Tibial nerve (tissue), 4 donors: ENCODE data around the gene PHACTR1. TPM values are rescaled to one million over a fixed set of nuclear protein-coding genes. Genes with fewer than 3 reads are reported as not detected.

Experiments
- DNase-seq, 2 donors: peaks; one replicate each; pipeline ENCODE4 v3.0.0-alpha.2; 2019; ENCODE audit warnings: low spot score in 2 of 2
- H3K27ac ChIP-seq, 4 donors: fragments of 200-600 bp; sonication (generic) in 3 of 4; one replicate each; pipeline ENCODE4 v1.5.1; 2017 to 2019; ENCODE audit warnings: mild to moderate bottlenecking in 1 of 4
- H3K27me3 ChIP-seq, 2 donors: fragments of 200-600 bp; sonication (generic) in 1 of 2; one replicate each; pipeline versions ENCODE4 v1.5.1 to v1.6.0; 2017 to 2019
- H3K36me3 ChIP-seq, 3 donors: fragments of 200-600 bp; sonication (generic); one replicate each; pipeline ENCODE4 v1.5.1; 2018 to 2019
- H3K4me1 ChIP-seq, 4 donors: fragments of 200-600 bp; sonication (generic) in 3 of 4; one replicate each; pipeline ENCODE4 v1.5.1; 2017 to 2019
- H3K4me3 ChIP-seq, 4 donors: fragments of 200-600 bp; sonication (generic) in 3 of 4; one replicate each; pipeline ENCODE4 v1.5.1; 2017 to 2019; ENCODE audit warnings: mild to moderate bottlenecking in 1 of 4, moderate library complexity in 1 of 4
- H3K9me3 ChIP-seq, 4 donors: fragments of 200-600 bp; sonication (generic) in 3 of 4; one replicate each; pipeline ENCODE4 v1.5.1; 2017 to 2019
- EP300 ChIP-seq, 2 donors: sonication (generic); formaldehyde crosslinking; IDR thresholded peaks; one replicate each; pipeline ENCODE4 v1.6.1; 2017; ENCODE audit warnings: antibody characterized with exemption in 2 of 2, mild to moderate bottlenecking in 1 of 2
- POLR2A ChIP-seq, 2 donors: fragments of 450-650 bp; IDR thresholded peaks; one replicate each; pipeline ENCODE4 v1.6.1; 2017; ENCODE audit warnings: antibody characterized with exemption in 2 of 2, mild to moderate bottlenecking in 2 of 2, moderate library complexity in 2 of 2
- WGBS, 2 donors: methylation state at CpG; one replicate each; pipeline ENCODE4 v1.1.5; 2018; 5-methylcytosine and 5-hydroxymethylcytosine counted together
- total RNA-seq, 4 donors: library from RNA; depleted of rRNA; stranded (reverse); fragments of >200 nt; gene quantifications; one replicate each; pipeline ENCODE4 v1.1.0, GENCODE V29; 2016
- TF ChIP-seq, protein P1 (sequence below), 5 experiments: fragments of 200-600 bp in 3 of 5; fragments of 450-650 bp in 2 of 5; sonication (generic) in 3 of 5; IDR thresholded peaks; one replicate each; pipeline ENCODE4 v1.5.1; 2016 to 2019; ENCODE audit warnings: antibody characterized with exemption in 5 of 5, mild to moderate bottlenecking in 3 of 5, moderate library complexity in 2 of 5

The PHACTR1 gene
- total RNA-seq, 4 donors from 2014 or later = 1.5 to 2.7 (median 1.6) TPM

DNA sequence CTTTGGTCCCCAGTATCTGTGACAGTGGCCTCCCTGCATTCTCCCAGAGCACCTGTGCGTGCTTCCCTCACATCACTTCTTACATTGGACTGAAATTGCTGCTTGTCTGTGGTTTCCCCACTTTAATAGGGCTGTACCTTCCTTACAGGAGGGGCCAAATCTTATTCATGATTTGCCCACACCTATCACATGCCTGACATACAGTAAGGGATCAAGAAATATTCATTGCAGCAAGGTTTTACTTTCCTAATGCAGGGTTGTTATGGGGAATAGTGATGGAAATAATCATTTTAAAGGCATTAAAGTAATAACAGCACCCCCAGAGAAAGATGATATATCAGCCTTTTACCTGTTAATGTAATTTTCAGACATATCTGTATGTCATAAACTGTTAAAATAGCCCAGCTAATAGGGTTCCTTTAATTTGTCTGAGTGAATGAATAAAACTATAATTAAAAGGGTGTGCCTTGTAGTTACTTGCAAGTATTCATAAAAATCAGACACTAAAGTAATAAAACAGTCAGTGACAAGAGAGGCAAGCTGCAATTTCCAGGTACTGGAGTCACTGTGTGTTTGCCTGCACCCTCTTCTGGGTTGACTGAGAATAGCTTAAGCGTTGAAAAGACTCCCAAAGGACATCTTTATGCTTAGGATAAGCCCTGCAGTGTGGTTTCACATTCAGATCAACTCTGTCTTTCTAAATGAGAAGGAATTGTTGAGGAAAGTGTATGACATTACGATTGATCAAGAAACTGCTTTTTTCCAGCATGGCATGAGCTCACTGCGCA, 182.7 kb downstream of the PHACTR1 start:
- WGBS, 2 donors = 75 to 79% methylated on average over 4 of the region's 4 CpGs
- Histone ChIP-seq H3K4me1 (no peaks in the 10 kb centered on the region), H3K9me3 (no peaks in the 10 kb centered on the region)

DNA sequence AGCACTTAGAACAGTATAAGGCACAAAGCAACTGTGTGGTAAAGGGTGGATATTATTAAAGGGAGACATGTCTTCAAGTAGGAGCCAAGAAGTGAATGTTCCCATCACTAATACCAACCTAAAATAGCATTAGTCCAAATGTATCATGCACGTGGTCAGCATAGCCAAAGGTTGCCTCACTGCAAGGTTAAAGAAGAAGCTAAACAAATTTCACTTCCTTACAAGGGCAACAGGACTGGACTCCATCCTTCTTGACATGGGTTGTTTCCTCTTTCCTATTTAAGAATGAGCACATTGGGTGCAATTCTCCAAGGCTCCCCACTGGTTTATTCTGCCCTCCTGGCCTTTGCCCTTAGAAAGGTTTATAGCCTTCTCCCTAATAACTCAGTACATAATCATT, 186.7 kb downstream of the PHACTR1 start:
- H3K27ac ChIP-seq = peak overlapping the region in 1 of 4 donors; percentile 11
- no peaks in the 10 kb centered on the region for H3K9me3 ChIP-seq
- peaks cover 0 to 1% of the 10 kb centered on the region in 2 donors for H3K27me3 ChIP-seq
- no peak overlapping the region for H3K4me3 ChIP-seq
- WGBS, 2 donors = 4 to 9% methylated on average over 1 of the region's 1 CpG
- H3K36me3 ChIP-seq = no peaks in the 10 kb centered on the region
- no peak for TF ChIP-seq POLR2A (IDR thresholded peaks at IDR 0.05)
- TF ChIP-seq, protein P1, sequence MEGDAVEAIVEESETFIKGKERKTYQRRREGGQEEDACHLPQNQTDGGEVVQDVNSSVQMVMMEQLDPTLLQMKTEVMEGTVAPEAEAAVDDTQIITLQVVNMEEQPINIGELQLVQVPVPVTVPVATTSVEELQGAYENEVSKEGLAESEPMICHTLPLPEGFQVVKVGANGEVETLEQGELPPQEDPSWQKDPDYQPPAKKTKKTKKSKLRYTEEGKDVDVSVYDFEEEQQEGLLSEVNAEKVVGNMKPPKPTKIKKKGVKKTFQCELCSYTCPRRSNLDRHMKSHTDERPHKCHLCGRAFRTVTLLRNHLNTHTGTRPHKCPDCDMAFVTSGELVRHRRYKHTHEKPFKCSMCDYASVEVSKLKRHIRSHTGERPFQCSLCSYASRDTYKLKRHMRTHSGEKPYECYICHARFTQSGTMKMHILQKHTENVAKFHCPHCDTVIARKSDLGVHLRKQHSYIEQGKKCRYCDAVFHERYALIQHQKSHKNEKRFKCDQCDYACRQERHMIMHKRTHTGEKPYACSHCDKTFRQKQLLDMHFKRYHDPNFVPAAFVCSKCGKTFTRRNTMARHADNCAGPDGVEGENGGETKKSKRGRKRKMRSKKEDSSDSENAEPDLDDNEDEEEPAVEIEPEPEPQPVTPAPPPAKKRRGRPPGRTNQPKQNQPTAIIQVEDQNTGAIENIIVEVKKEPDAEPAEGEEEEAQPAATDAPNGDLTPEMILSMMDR (IDR thresholded peaks at IDR 0.05) = no peak
- TF ChIP-seq EP300 (IDR thresholded peaks at IDR 0.05) = peak in 1 of 2 donors; percentile 73
- DNase-seq = peak in 1 of 2 donors; percentile 9
- no peaks in the 10 kb centered on the region for H3K4me1 ChIP-seq

More for the DNA sequence above, 182.7 kb downstream of the PHACTR1 start:
- DNase-seq = no peak
- peaks cover 0 to 6% of the 10 kb centered on the region in 2 donors for H3K27me3 ChIP-seq
- H3K36me3 ChIP-seq = no peaks in the 10 kb centered on the region
- no peak overlapping the region for H3K27ac ChIP-seq
- TF ChIP-seq POLR2A (IDR thresholded peaks at IDR 0.05) (no peak), EP300 (IDR thresholded peaks at IDR 0.05) (no peak)
- TF ChIP-seq, protein P1 (IDR thresholded peaks at IDR 0.05) = no peak
- no peak overlapping the region for H3K4me3 ChIP-seq

DNA sequence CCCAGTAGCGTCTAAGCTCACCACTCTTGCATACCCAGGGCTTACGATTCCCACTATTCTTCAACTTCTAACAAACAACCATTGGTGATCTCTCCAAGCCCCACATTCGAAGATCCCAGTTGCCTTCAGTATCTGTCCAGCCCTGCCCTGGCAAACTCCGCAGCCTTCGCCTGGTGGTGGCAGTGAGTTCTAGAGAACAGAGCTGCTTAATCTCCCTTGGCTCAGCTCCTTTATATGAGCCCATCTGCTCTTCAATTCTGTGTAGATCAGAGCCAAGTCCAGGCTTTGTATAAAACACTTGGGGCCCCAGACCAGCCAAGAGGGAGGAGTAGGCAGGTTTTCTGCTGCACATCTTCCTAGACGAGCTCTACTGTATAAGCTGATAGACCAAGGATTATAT, 193.3 kb downstream of the PHACTR1 start:
- H3K36me3 ChIP-seq = no peaks in the 10 kb centered on the region
- H3K9me3 ChIP-seq = no peaks in the 10 kb centered on the region
- TF ChIP-seq, protein P1 (IDR thresholded peaks at IDR 0.05) = no peak
- TF ChIP-seq POLR2A (IDR thresholded peaks at IDR 0.05) (no peak), EP300 (IDR thresholded peaks at IDR 0.05) (no peak)
- WGBS, 2 donors = 80 to 90% methylated on average over 6 of the region's 6 CpGs
- H3K27me3 ChIP-seq = peaks cover 0 to 5% of the 10 kb centered on the region in 2 donors
- H3K4me3 ChIP-seq = no peak overlapping the region
- no peaks in the 10 kb centered on the region for H3K4me1 ChIP-seq
- DNase-seq = no peak
- no peak overlapping the region for H3K27ac ChIP-seq

DNA sequence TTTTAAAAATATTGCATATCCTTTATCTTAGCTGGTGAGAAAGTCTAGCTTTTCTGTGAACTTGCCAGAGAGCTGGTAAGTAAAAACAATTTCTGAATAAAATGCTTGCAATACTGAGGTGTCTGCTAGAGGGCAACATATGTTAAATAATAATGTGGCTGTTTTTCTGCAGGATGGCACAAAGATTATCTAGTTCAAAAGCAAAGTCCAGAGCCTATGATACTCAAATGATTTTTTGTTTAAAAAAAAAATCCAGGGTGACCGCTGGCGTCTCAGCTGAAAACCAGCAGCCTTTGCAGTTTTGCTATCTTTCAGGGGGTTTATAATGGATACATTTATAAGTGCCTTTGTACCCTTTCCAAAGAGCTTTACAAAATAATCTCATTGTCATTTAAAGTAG, 194.9 kb downstream of the PHACTR1 start:
- H3K27me3 ChIP-seq = peaks cover 0 to 5% of the 10 kb centered on the region in 2 donors
- WGBS, 2 donors = 14 to 22% methylated on average over 2 of the region's 2 CpGs
- peak in 1 of 2 donors; percentile 50 for DNase-seq

DNA sequence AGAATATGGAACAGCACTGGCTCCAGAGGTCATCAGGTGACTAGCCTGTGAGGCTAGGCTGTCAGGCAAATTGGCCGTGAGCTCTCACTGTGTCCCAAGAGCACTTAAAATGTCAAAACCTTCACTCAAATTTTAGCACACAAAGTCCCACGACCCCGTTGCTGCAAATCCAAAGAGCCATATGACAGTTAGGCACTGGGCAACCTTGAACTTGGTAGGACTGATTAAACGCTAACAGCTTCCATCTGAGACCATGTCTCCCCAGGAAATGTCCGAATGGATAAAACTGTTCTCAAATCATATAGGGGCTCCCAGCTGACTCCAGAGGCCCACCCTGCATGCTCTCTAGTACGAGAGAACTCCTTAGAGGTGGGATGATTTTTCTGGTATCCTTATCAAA, 196.6 kb downstream of the PHACTR1 start:
- no peaks in the 10 kb centered on the region for H3K9me3 ChIP-seq
- no peak for DNase-seq
- no peak overlapping the region for H3K4me3 ChIP-seq
- TF ChIP-seq, protein P1 (IDR thresholded peaks at IDR 0.05) = no peak
- no peak for TF ChIP-seq EP300 (IDR thresholded peaks at IDR 0.05)
- TF ChIP-seq POLR2A (IDR thresholded peaks at IDR 0.05) = no peak
- no peaks in the 10 kb centered on the region for H3K4me1 ChIP-seq
- H3K27me3 ChIP-seq = peaks cover 0 to 4% of the 10 kb centered on the region in 2 donors
- H3K36me3 ChIP-seq = no peaks in the 10 kb centered on the region
- 77 to 84% methylated on average over 6 of the region's 6 CpGs for WGBS, 2 donors
- no peak overlapping the region for H3K27ac ChIP-seq

More for the DNA sequence above, 194.9 kb downstream of the PHACTR1 start:
- H3K4me1 ChIP-seq = no peaks in the 10 kb centered on the region
- H3K4me3 ChIP-seq = no peak overlapping the region
- H3K27ac ChIP-seq = no peak overlapping the region
- H3K36me3 ChIP-seq = no peaks in the 10 kb centered on the region
- no peaks in the 10 kb centered on the region for H3K9me3 ChIP-seq
- TF ChIP-seq, protein P1 (IDR thresholded peaks at IDR 0.05) = peak; percentile 23 to 54 (median 40)
- TF ChIP-seq POLR2A (IDR thresholded peaks at IDR 0.05) = no peak
